Memory B cell (primary cell): Measurements from ENCODE around the gene NEURL1B.
A peak's percentile ranks its signal among the peaks of the same experiment; 100 is the strongest.
"Not testable (repeated sequence)": the region's sequence is repeated elsewhere in the genome, so short reads cannot be mapped to it uniquely, and the experiment has no call there.

Source experiments
- ATAC-seq: fragments of 150-1000 bp; cut with Tn5 transposase; 2 replicates; pipeline ENCODE4 v1.10.0; 2021; ENCODE audit warnings: low read depth, mild to moderate bottlenecking, moderate library complexity
- DNase-seq, 2 donors: peaks; one replicate each; pipeline ENCODE4 v3.0.0; 2022; ENCODE audit warnings: low spot score in 2 of 2
- H3K27ac Mint-ChIP-seq: one replicate; pipeline ENCODE4 v1.8.0; 2022; ENCODE audit warnings: mild to moderate bottlenecking, moderate library complexity, mixed read lengths
- H3K27me3 Mint-ChIP-seq: one replicate; pipeline ENCODE4 v1.8.0; 2022; ENCODE audit warnings: mixed read lengths
- H3K36me3 Mint-ChIP-seq: one replicate; pipeline ENCODE4 v1.8.0; 2022; ENCODE audit warnings: mild to moderate bottlenecking, mixed read lengths
- H3K4me1 Mint-ChIP-seq: one replicate; pipeline ENCODE4 v1.8.0; 2022; ENCODE audit warnings: mixed read lengths
- H3K4me3 Mint-ChIP-seq: one replicate; pipeline ENCODE4 v1.8.0; 2022; ENCODE audit warnings: mild to moderate bottlenecking, moderate library complexity, mixed read lengths
- H3K9me3 Mint-ChIP-seq: one replicate; pipeline ENCODE4 v1.8.0; 2022; ENCODE audit warnings: mixed read lengths

Gene NEURL1B

GRCh38 chr5:172701291-172701656 is 60.2 kb downstream of the NEURL1B start:
- H3K9me3 Mint-ChIP-seq: no peaks in the 10 kb centered on the region
- peaks cover 20% of the 10 kb centered on the region for H3K27me3 Mint-ChIP-seq
- peaks cover 7% of the 10 kb centered on the region for H3K4me1 Mint-ChIP-seq
- no peak overlapping the region for H3K27ac Mint-ChIP-seq
- no peak for ATAC-seq
- no peak overlapping the region for H3K4me3 Mint-ChIP-seq
- peaks cover 3% of the 10 kb centered on the region for H3K36me3 Mint-ChIP-seq
- no peak for DNase-seq

GRCh38 chr5:172703952-172704351 is 62.9 kb downstream of the NEURL1B start:
- H3K4me3 Mint-ChIP-seq: no peak overlapping the region
- H3K27ac Mint-ChIP-seq: no peak overlapping the region
- H3K27me3 Mint-ChIP-seq: peaks cover 31% of the 10 kb centered on the region
- no peak for ATAC-seq
- H3K4me1 Mint-ChIP-seq: peaks cover 8% of the 10 kb centered on the region
- peaks cover 3% of the 10 kb centered on the region for H3K36me3 Mint-ChIP-seq
- DNase-seq: no peak
- H3K9me3 Mint-ChIP-seq: no peaks in the 10 kb centered on the region

GRCh38 chr5:172705576-172706084 is 64.6 kb downstream of the NEURL1B start:
- Mint-ChIP-seq H3K27me3 (peaks cover 35% of the 10 kb centered on the region), H3K4me3 (no peak overlapping the region), H3K36me3 (peaks cover 3% of the 10 kb centered on the region), H3K9me3 (no peaks in the 10 kb centered on the region), H3K27ac (no peak overlapping the region), H3K4me1 (peaks cover 8% of the 10 kb centered on the region)
- DNase-seq (no peak), ATAC-seq (no peak)

- DNase-seq (no peak), ATAC-seq (no peak)
- Mint-ChIP-seq H3K4me1 (peaks cover 8% of the 10 kb centered on the region), H3K4me3 (no peak overlapping the region), H3K27me3 (peaks cover 40% of the 10 kb centered on the region), H3K27ac (no peak overlapping the region), H3K9me3 (no peaks in the 10 kb centered on the region), H3K36me3 (peaks cover 3% of the 10 kb centered on the region)
Measured at GRCh38 chr5:172706796-172707195, 65.7 kb downstream of the NEURL1B start.

GRCh38 chr5:172707285-172708182 is 66.5 kb downstream of the NEURL1B start:
- no peak for DNase-seq
- Mint-ChIP-seq H3K4me1 (peaks cover 5% of the 10 kb centered on the region), H3K36me3 (peaks cover 3% of the 10 kb centered on the region), H3K27me3 (peaks cover 41% of the 10 kb centered on the region), H3K9me3 (no peaks in the 10 kb centered on the region), H3K27ac (no peak overlapping the region), H3K4me3 (no peak overlapping the region)
- peak; percentile 37 for ATAC-seq

- no peak overlapping the region for H3K27ac Mint-ChIP-seq
- no peak for ATAC-seq
- no peak for DNase-seq
- H3K36me3 Mint-ChIP-seq: peaks cover 3% of the 10 kb centered on the region
- peaks cover 39% of the 10 kb centered on the region for H3K27me3 Mint-ChIP-seq
- peaks cover 5% of the 10 kb centered on the region for H3K4me1 Mint-ChIP-seq
- H3K9me3 Mint-ChIP-seq: no peaks in the 10 kb centered on the region
- no peak overlapping the region for H3K4me3 Mint-ChIP-seq
Measured at GRCh38 chr5:172708183-172708505, 67.1 kb downstream of the NEURL1B start.

- ATAC-seq (no peak), DNase-seq (no peak)
- H3K36me3 Mint-ChIP-seq: no peaks in the 10 kb centered on the region
- no peak overlapping the region for H3K27ac Mint-ChIP-seq
- H3K4me3 Mint-ChIP-seq: no peak overlapping the region
- no peaks in the 10 kb centered on the region for H3K9me3 Mint-ChIP-seq
- peaks cover 5% of the 10 kb centered on the region for H3K4me1 Mint-ChIP-seq
- peaks cover 32% of the 10 kb centered on the region for H3K27me3 Mint-ChIP-seq
Measured at GRCh38 chr5:172710676-172711075, 69.6 kb downstream of the NEURL1B start.

- H3K27me3 Mint-ChIP-seq: peaks cover 28% of the 10 kb centered on the region
- ATAC-seq, H3K4me1 Mint-ChIP-seq, H3K27ac Mint-ChIP-seq, H3K36me3 Mint-ChIP-seq, H3K9me3 Mint-ChIP-seq, DNase-seq, H3K4me3 Mint-ChIP-seq: not testable (repeated sequence)
Measured at GRCh38 chr5:172711321-172711861, 70.3 kb downstream of the NEURL1B start.

- no peak overlapping the region for H3K4me3 Mint-ChIP-seq
- no peak overlapping the region for H3K27ac Mint-ChIP-seq
- ATAC-seq: no peak
Measured at GRCh38 chr5:172712610-172713009, 71.5 kb downstream of the NEURL1B start.

GRCh38 chr5:172713113-172713808 is 72.2 kb downstream of the NEURL1B start:
- DNase-seq (peak; percentile 77 to 84), ATAC-seq (peak; percentile 58)
- no peak overlapping the region for H3K27ac Mint-ChIP-seq
- H3K4me1 Mint-ChIP-seq: peaks cover 4% of the 10 kb centered on the region
- H3K27me3 Mint-ChIP-seq: peaks cover 18% of the 10 kb centered on the region
- H3K36me3 Mint-ChIP-seq: no peaks in the 10 kb centered on the region
- no peak overlapping the region for H3K4me3 Mint-ChIP-seq
- no peaks in the 10 kb centered on the region for H3K9me3 Mint-ChIP-seq

More at GRCh38 chr5:172712610-172713009, 71.5 kb downstream of the NEURL1B start:
- Mint-ChIP-seq H3K27me3 (peaks cover 20% of the 10 kb centered on the region), H3K36me3 (no peaks in the 10 kb centered on the region), H3K9me3 (no peaks in the 10 kb centered on the region), H3K4me1 (peaks cover 4% of the 10 kb centered on the region)
- no peak for DNase-seq

GRCh38 chr5:172713809-172714490 is 72.9 kb downstream of the NEURL1B start:
- Mint-ChIP-seq H3K27ac (no peak overlapping the region), H3K4me3 (no peak overlapping the region), H3K36me3 (no peaks in the 10 kb centered on the region), H3K9me3 (no peaks in the 10 kb centered on the region), H3K27me3 (peaks cover 17% of the 10 kb centered on the region), H3K4me1 (peaks cover 4% of the 10 kb centered on the region)
- ATAC-seq (no peak), DNase-seq (no peak)

GRCh38 chr5:172714491-172715420 is 73.7 kb downstream of the NEURL1B start:
- DNase-seq: peak; percentile 67 to 78
- peak; percentile 67 for ATAC-seq
- Mint-ChIP-seq H3K27ac (no peak overlapping the region), H3K36me3 (no peaks in the 10 kb centered on the region), H3K9me3 (no peaks in the 10 kb centered on the region), H3K4me3 (no peak overlapping the region), H3K4me1 (peaks cover 4% of the 10 kb centered on the region), H3K27me3 (peaks cover 14% of the 10 kb centered on the region)

GRCh38 chr5:172715421-172715780 is 74.3 kb downstream of the NEURL1B start:
- no peak for DNase-seq
- Mint-ChIP-seq H3K4me3 (no peak overlapping the region), H3K27me3 (peaks cover 16% of the 10 kb centered on the region), H3K4me1 (peaks cover 4% of the 10 kb centered on the region), H3K36me3 (no peaks in the 10 kb centered on the region), H3K9me3 (no peaks in the 10 kb centered on the region), H3K27ac (no peak overlapping the region)
- ATAC-seq: no peak
